RPMI7951 (cell line): ENCODE measurements around the gene LMBR1. TPM values are rescaled to one million over a fixed set of nuclear protein-coding genes. Genes with fewer than 3 reads are reported as not detected.
"Not testable (repeated sequence)": the region's sequence is repeated elsewhere in the genome, so short reads cannot be mapped to it uniquely, and the experiment has no call there.

Experiments
- DNase-seq: peaks from one replicate; pipeline ENCODE4 v3.0.0-alpha.2; 2012; ENCODE audit warnings: low read depth
- total RNA-seq: library from RNA; depleted of rRNA; stranded (reverse); fragments of >200 nt; shearing (Covaris generic); gene quantifications from 2 replicates; pipeline ENCODE4 v1.2.3, GENCODE V29; 2014

The LMBR1 gene
- total RNA-seq, 1 experiment from 2014 or later: 54.8 TPM

DNA sequence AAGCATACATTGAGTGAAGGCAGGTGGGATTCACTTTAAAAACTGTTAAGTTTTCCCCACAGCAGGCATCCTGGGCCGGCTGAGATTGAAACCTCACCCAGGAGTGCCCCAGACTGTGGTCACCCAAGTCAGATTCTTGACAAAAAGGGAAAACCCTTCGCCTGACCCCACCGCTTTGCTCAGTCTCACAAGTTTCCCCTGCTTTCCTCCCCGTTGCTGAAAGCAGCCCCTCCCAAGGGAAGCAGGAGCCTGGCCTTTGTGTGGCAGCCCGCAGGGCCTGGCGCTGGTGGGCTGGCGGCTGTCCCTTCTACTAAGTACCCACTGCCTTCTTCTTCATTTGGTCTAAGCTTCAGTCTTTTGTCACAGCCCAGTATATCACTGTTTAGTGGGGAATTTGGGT, 236.4 kb downstream of the LMBR1 start:
- no peak for DNase-seq

DNA sequence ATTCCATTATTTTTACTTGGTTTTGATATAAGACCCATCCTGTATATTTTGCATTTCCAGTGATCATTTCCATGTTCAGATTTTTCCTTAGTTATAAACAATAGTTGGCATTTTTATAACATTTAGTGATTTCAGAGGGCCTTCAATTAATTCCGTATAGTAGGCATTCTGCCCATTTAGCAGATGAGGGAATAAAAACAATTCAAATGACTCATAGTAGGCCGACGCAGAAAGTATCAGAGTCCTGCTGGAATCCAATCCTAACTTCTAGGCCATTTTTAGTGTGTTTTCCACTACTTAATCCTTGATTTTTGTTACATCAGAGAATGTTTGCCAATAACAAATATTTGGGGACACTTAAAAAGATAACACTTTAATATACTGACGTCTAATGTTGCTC, 237.0 kb downstream of the LMBR1 start:
- no peak for DNase-seq

DNA sequence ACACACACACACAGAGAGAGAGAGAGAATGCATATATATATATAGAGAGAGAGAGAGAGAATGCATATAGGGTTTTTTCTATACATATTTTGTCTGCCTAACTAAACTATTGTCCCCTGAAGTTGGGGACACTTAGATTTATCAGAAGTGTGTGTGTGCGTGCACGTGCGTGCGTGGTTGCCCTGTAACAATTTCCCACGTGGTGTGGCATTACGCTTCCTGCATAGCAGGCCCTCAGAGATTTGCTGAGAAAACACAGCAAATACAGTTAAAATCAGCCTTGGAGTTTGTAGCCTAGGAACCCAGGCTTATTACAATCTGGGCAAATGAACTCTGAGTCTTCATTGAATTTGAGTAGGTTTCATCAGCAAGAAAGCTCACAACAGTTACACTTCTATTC, 237.7 kb downstream of the LMBR1 start:
- no peak for DNase-seq

DNA sequence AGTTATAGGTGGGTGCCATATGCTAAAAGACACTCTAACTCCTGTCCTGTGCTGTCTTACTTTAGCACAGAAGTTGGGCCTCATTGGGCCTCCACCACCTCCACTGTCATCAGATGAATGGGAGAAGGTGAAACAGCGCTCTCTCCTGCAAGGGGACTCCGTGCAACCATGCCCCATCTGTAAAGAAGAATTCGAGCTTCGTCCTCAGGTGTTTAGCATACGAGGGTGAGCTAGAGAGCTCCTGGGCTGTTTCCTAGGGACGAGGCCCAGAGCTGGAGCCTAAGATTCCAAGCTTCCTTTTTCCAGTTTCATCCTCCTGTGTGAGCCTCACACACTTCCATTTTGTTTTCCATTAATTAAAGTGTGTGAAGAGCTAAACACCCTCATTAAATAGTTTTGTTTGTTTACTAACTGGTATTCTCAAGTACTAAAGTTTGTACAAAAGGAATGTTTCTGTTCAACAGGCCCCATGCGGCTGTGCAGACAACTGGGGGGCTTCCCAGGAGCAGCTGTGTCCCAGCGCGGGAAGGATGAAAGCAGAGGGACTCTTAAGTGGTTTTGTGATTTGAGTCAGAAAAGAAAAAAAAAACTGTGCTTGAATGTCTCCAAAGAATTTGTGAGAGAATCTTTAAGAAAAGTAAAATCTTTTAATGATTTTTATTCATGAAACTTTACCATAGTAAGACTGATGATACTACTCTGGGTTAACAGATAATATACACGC, 238.3 kb downstream of the LMBR1 start:
- DNase-seq: no peak

DNA sequence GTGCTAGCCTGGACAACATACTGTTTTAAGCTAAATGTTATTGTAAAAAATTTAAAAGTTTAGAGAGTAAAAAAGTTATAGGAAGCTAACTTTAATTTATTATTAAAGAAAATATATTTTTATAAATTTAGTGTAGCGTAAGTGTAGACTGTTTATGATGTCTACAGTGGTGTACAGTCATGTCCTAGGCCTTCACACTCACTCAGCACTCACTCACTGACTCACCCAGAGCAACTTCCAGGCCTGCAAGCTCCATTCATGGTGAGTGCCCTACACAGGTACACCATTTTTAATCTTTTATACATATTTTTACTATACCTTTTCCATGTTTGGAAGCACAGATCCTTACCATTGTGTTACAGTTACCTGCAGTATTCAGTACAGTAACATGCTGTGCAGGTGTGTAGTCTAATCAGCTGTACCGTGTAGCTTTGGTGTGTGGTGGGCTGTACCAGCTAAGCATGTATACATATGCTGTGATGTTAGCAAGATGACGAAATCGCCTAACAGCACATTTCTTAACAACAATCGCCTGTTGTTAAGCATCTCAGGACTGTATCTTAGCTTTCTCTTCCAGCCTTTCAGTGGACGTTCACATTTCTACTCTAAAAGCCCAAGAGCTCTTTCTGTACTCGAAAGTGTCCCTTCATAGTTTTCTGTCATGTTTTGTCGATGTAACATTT, 240.0 kb downstream of the LMBR1 start:
- no peak for DNase-seq

DNA sequence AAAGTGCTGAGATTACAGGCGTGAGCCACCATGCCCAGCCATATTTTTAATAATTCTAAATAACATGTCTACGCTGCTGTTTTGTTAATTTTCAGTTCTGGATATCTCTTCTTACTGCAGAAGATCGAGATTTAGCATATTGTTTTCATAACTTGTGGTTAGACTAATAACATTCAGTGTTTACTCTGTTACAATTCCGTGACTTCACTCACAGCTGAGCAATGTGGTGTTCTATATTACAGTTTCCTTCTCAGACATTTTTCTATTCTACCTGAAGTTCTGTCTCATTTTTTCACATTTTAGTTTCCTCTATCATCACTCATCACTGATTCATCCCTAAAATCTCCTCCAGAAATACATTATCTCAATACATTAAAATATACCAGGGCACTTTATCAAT, 241.5 kb downstream of the LMBR1 start:
- no peak for DNase-seq

DNA sequence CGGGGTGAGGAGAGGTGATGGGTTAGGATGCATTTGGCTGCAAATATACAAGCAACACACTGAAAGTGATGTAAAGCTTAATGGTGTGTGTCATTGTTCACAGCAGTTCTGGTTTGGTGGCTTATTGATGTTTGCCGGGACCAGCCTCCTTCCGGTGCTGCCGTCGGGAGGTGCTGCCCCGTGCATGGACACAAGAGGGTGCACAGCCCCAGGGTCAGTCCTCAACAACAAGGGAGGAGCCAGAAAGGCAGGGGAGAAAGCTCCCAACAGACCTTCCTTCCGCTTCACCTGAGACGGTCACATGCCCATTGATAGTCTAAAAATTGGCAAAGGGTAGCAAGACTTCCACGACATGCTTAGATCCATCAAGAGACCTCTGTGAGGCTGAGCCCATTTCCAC, 242.9 kb downstream of the LMBR1 start:
- peak; percentile 39 for DNase-seq

DNA sequence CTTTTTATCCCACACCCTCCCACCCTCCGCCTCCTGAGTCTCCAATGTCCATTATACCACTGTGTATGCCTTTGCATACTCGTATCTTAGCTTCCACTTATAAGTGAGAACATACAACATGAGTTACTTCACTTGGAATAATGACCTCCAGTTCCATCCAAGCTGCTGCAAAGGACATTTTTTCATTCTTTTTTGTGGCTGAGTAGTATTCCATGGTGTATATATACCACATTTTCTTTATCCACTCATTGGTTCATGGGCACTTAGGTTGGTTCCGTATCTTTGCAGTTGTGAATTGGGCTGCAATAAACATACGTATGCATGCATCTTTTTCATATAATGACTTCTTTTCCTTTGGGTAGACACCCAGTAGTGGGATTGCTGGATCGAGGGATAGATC, 245.7 kb downstream of the LMBR1 start:
- not testable (repeated sequence) for DNase-seq

DNA sequence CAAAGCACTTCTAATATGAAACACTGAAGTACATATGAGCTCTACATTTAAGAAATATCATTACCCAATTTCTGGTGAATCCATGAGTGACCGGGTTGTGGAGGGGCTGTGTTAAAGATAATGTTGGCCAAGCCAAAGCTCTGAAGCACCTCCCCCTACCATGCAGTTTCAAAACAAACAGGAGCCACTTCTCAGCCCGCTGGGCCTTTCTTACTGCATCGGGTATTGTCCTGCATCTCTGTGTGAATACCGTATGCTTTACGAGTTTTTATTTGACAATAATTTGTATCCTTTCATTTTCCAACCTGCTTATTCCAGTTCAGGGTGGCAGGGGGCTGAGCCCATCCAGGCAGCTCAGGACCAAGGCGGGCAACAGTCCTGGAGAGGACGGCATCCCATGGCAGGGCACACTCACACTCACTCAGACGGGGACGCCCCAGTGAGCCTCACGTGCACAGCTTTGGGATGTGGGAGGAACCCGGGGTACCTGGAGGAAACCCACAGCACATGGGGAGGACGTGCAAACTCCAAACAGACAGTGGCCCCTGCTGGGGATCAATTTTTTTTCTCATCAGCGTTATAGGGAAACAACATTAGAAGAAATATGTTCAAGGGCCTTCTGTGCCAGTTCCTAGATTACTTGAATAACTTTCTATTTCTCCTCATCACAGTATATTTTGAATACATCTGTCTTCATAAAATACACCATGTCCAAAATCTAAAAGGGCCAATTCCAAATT, 250.5 kb downstream of the LMBR1 start:
- DNase-seq: no peak

DNA sequence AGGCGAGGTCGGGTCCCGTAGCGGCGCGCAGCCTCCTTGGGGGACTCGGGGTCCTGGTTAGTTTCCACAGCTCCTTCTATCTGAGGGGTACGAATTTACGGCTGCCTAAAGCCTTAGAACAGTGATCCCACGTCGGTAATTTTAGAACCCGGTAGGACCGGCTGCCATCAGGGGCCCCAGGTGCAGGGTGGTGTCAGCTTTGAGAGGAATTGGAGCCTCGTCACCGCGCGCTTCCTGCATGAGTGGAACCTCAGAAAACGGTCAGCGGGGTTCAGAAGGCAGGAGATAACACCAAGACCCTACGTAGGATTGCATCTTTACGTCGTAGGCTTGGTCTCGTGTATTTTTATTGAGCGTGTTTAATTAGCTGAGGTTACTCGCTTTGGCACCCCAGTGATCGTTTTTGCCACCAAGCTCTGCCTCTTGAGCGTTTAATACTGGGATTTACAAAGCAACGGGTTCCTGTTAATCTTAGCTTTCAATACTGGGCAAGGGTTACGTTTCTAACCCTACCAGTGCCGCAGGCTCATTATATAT, 252.0 kb downstream of the LMBR1 start:
- DNase-seq: peak; percentile 54

DNA sequence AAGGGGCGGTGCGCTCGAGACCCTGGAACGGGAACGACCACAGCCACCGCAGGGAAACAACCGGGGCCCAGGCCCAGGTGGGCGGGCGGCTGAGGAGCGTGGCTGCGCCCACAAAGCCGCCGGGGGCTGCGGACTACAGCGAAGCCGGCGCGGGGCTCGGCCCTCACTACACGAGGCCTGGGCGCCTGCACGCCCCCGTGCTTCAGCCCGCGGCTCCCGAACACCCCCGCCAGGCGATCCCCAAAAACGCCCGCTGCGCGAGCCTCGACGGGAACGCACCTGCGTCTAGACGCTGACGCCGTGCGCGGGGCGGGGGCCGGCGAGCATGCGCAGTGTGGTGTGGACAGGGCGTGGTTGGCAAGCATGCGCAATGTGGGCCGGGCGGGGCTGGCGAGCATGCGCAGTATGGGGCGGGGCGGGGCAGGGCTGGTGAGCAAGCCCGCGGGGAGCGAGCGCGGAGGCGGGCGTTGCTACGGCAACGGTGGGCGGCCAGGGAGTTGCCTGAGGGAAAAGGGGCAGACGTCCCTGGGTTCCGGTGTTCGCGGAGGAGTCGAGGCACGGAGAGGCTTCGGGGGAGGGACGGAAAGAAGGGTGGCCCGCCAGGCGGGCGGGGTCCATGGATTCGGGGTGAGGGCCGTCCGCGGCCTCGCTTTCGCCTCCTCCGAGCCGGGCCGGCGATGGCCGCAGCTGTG, 252.6 kb downstream of the LMBR1 start, which contains the start of gene RNF32:
Gene RNF32, plus strand, starts transcription at position 518 of the 692 bp plus-strand sequence. CDS start 3,104 bp downstream, outside the sequence.
- peak; percentile 89 for DNase-seq

DNA sequence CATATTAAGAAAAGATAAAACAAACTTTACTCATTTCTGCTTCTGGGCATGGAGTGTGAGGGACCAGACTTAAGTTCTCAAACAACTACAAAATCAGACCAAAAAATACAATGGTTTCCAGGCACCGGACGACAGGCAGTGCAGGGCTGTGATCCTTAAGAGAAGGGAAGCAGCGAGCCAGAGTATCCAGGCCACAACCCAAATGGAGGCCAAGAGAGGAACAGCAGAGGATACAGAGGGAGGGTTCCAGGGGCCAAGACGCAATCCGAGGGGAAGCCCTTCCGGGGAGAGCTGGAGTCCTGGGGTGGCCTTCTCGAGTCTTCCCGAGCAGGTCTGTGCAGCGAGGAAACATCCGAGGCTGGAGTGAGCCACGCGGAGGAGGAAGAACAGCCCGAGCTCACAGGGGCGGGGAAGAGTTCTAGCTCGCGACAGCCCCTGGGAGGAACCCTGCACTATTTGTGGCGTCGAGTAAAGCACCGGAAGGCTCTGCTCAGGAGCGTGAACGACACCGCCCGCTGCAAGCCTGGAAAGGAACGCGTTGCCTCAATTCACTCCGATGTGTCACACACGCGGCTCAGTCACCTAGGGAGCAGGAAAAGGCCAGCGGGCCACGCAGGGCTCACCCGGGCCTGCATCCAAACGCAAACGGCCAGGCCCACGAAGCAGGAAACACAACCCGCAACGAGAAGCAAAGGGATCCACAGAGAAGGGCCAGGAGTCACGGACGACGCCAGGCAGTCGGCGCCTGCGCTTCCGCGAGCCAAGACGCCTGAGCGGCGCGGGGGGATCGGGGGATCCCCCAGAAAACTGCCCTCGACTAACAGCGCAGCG, 253.3 kb downstream of the LMBR1 start:
- peak; percentile 3 for DNase-seq

DNA sequence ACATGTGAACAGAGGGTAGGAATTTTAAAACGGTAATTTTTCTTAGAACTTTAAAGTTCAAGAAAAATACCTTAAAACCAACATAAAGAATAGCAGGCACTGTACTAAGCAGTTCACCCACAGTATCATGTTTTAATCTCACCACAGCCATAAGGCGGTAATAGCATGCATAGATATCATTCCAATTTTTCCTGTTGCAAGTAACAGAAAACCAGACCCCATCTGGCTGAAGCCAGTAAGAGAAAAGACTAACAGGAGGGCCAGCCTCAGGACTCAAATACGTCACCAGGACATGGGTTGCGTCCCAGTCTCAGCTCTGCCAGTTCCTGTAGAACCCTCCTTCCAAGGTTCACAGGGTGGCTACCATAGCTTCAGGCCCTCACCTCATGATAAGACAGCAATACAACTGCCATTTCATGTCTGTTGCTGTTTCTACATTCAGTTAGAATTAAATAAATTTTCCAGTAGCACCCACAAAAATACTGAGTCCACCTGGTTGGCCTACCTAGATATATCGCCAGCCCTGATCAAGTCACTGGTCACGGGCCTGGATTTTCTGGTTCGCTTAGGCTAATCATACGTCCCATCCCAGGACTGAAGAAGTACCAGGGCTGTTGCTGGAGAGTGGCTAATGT, 254.4 kb downstream of the LMBR1 start:
- DNase-seq: no peak

DNA sequence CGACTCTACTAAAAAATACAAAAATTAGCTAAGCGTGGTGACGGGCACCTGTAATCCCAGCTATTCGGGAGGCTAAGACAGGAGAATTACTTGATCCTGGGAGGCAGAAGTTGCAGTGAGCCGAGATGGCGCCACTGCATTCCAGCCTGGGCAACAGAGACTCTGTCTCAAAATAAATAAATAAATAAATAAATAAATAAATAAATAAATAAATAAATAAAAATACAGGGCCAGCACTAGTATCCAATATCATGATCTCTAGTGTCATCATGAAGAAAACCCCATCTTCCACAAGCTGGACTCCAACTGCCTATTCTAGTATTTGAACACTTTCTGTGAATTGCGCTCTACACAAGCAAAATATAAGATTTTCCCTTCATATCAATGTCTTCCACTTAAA, 255.9 kb downstream of the LMBR1 start:
- not testable (repeated sequence) for DNase-seq

DNA sequence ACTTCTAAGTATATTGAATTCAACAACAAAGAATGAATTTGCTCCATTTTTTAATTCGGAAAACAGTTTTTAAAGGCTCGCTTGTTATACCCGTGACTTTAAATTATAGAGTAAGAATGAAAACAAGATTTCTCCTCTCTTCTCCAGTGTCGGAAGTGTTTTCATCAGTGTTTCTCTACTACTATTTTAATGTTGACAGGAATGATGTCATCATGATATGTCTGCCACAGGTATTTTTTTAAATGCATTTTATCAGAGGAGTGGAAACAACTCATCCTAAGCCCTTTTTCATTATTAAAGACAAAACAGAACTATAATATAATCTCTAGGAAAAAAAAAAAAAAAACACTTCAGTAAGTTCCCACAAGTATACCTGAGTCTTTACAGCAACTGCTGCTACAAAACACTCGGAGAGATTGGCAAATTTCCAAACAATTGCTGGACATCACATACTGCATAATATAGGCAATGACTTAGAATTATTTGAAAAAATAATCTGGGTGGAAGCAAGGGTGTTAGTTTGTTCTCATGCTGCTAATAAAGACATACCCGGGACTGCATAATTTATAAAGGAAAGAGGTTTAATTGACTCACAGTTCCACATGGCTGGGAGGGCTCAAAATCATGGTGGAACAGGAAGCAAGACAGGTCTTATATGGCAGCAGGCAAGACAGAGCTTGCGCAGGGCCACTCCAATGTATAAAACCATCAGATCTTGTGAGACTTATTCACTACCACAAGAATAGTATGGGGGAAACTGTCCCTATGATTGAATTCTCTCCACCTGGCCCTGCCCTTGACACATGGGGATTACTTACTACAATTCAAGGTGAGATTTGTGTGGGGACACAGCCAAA, 257.2 kb downstream of the LMBR1 start:
- DNase-seq: no peak

DNA sequence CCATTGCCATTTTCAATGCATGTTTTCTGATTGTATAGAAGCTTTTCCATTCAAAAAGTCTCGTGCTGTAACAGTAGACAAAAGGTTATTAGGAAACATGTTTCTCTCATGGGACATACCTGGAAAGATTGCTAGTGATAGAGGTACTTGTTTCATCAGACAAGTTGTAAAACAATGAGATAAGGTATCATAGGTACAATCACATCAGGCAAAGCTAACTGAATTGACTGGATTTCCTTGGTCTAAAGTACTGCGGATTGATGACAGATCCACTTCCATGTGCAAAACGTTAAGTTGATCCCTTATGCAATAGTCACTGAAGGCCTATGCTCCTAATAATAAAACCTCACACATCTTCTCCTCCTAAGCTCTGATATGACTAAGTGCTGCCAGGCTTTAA, 258.9 kb downstream of the LMBR1 start:
- DNase-seq: no peak

DNA sequence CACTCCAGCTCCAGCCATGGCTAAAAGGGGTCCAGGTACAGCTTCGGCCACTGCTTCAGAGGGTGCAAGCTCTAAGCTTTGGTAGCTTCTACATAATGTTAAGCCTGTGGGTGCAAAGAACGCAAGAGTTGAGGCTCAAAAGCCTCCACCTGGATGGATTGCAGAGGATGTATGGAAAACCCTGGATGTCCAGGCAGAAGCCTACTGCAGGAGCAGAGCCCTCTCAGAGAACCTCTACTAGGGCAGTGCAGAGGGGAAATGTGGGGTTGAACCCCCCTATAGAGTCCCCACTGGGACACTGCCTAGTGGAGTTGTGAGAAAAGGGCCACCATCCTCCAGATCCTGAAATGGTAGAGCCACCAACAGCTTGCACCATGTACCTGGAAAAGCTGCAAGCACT, 263.1 kb downstream of the LMBR1 start:
- DNase-seq: no peak

DNA sequence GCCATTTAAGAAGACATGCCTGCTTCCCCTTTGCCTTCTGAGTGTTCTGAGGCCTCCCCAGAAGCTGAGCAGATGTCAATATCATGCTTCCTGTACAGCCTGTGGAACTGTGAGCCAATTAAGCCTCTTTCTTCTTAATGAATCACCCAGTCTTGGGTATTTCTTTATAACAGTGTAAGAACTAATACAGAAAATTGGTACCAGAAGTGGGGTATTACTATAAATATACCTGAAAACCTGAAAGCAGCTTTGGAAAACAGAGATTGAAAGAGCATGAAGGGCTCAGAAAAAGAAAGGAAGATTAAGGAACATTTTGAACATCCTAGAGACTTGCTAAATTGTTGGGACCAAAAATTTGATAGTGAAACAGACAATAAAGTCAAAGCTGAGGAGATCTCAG, 264.4 kb downstream of the LMBR1 start:
- no peak for DNase-seq
